T-helper 1 cell treated with Interleukin-12 subunit alpha and Interleukin-12 subunit beta and Interleukin-4 antibody, amounts not matched to agents 30 μg/mL and 1 μg/mL, for 36 hours (primary cell): ENCODE measurements around the gene HOMER2.

Experiments used
- H3K27ac Mint-ChIP-seq: one replicate; pipeline ENCODE4 v1.8.0; 2021; ENCODE audit warnings: mild to moderate bottlenecking, mixed read lengths
- H3K27me3 Mint-ChIP-seq: one replicate; pipeline ENCODE4 v1.8.0; 2021; ENCODE audit warnings: low read depth, mixed read lengths
- H3K36me3 Mint-ChIP-seq: one replicate; pipeline ENCODE4 v1.8.0; 2021; ENCODE audit warnings: low read depth, mixed read lengths
- H3K4me1 Mint-ChIP-seq: one replicate; pipeline ENCODE4 v1.8.0; 2021; ENCODE audit warnings: low read depth, mixed read lengths
- H3K4me3 Mint-ChIP-seq: one replicate; pipeline ENCODE4 v1.8.0; 2021; ENCODE audit warnings: mild to moderate bottlenecking, moderate library complexity, mixed read lengths
- H3K9me3 Mint-ChIP-seq: one replicate; pipeline ENCODE4 v1.8.0; 2021; ENCODE audit warnings: mixed read lengths

Gene HOMER2

GRCh38 chr15:82928711-82929110 lies 23.8 kb downstream of the HOMER2 start:
- Mint-ChIP-seq H3K4me1 (peaks cover 3% of the 10 kb centered on the region), H3K4me3 (no peak overlapping the region), H3K9me3 (no peaks in the 10 kb centered on the region), H3K27me3 (peaks cover 5% of the 10 kb centered on the region), H3K27ac (no peak overlapping the region), H3K36me3 (no peaks in the 10 kb centered on the region)

GRCh38 chr15:82923744-82924143 lies 28.8 kb downstream of the HOMER2 start:
- no peaks in the 10 kb centered on the region for H3K36me3 Mint-ChIP-seq
- H3K4me1 Mint-ChIP-seq, result no peaks in the 10 kb centered on the region
- H3K9me3 Mint-ChIP-seq, result no peaks in the 10 kb centered on the region
- peaks cover 17% of the 10 kb centered on the region for H3K27me3 Mint-ChIP-seq
- no peak overlapping the region for H3K27ac Mint-ChIP-seq
- no peak overlapping the region for H3K4me3 Mint-ChIP-seq

GRCh38 chr15:82922737-82923136 lies 29.8 kb downstream of the HOMER2 start:
- no peak overlapping the region for H3K27ac Mint-ChIP-seq
- H3K4me1 Mint-ChIP-seq, result no peaks in the 10 kb centered on the region
- no peak overlapping the region for H3K4me3 Mint-ChIP-seq
- H3K27me3 Mint-ChIP-seq, result peaks cover 17% of the 10 kb centered on the region
- no peaks in the 10 kb centered on the region for H3K9me3 Mint-ChIP-seq
- H3K36me3 Mint-ChIP-seq, result no peaks in the 10 kb centered on the region

GRCh38 chr15:82921939-82922338 lies 30.6 kb downstream of the HOMER2 start:
- Mint-ChIP-seq H3K4me3 (no peak overlapping the region), H3K36me3 (no peaks in the 10 kb centered on the region), H3K27me3 (peaks cover 17% of the 10 kb centered on the region), H3K9me3 (no peaks in the 10 kb centered on the region), H3K4me1 (no peaks in the 10 kb centered on the region), H3K27ac (no peak overlapping the region)

GRCh38 chr15:82921242-82921641 lies 31.3 kb downstream of the HOMER2 start:
- Mint-ChIP-seq H3K27ac (no peak overlapping the region), H3K4me1 (no peaks in the 10 kb centered on the region), H3K27me3 (peaks cover 17% of the 10 kb centered on the region), H3K36me3 (no peaks in the 10 kb centered on the region), H3K9me3 (no peaks in the 10 kb centered on the region), H3K4me3 (no peak overlapping the region)

GRCh38 chr15:82919231-82919886 lies 33.2 kb downstream of the HOMER2 start:
- H3K4me1 Mint-ChIP-seq, result no peaks in the 10 kb centered on the region
- H3K36me3 Mint-ChIP-seq, result no peaks in the 10 kb centered on the region
- H3K4me3 Mint-ChIP-seq, result no peak overlapping the region
- peaks cover 16% of the 10 kb centered on the region for H3K27me3 Mint-ChIP-seq
- no peak overlapping the region for H3K27ac Mint-ChIP-seq
- no peaks in the 10 kb centered on the region for H3K9me3 Mint-ChIP-seq

- Mint-ChIP-seq H3K9me3 (no peaks in the 10 kb centered on the region), H3K4me1 (no peaks in the 10 kb centered on the region), H3K27ac (no peak overlapping the region), H3K36me3 (no peaks in the 10 kb centered on the region), H3K4me3 (no peak overlapping the region), H3K27me3 (peaks cover 17% of the 10 kb centered on the region)
Observed at GRCh38 chr15:82918607-82919230, 33.8 kb downstream of the HOMER2 start.

GRCh38 chr15:82918162-82918561 lies 34.4 kb downstream of the HOMER2 start:
- no peaks in the 10 kb centered on the region for H3K9me3 Mint-ChIP-seq
- H3K36me3 Mint-ChIP-seq, result no peaks in the 10 kb centered on the region

GRCh38 chr15:82917249-82917648 lies 35.3 kb downstream of the HOMER2 start:
- Mint-ChIP-seq H3K4me1 (no peaks in the 10 kb centered on the region), H3K9me3 (no peaks in the 10 kb centered on the region), H3K36me3 (no peaks in the 10 kb centered on the region), H3K27me3 (peaks cover 19% of the 10 kb centered on the region), H3K4me3 (no peak overlapping the region), H3K27ac (no peak overlapping the region)

More at GRCh38 chr15:82918162-82918561, 34.4 kb downstream of the HOMER2 start:
- Mint-ChIP-seq H3K27me3 (peaks cover 22% of the 10 kb centered on the region), H3K4me1 (no peaks in the 10 kb centered on the region), H3K27ac (no peak overlapping the region), H3K4me3 (no peak overlapping the region)

GRCh38 chr15:82916161-82916952 lies 36.2 kb downstream of the HOMER2 start:
- Mint-ChIP-seq H3K27ac (no peak overlapping the region), H3K36me3 (no peaks in the 10 kb centered on the region)

GRCh38 chr15:82914396-82914795 lies 38.1 kb downstream of the HOMER2 start:
- Mint-ChIP-seq H3K27ac (no peak overlapping the region), H3K27me3 (peaks cover 12% of the 10 kb centered on the region)

More at GRCh38 chr15:82916161-82916952, 36.2 kb downstream of the HOMER2 start:
- H3K9me3 Mint-ChIP-seq, result no peaks in the 10 kb centered on the region
- H3K4me1 Mint-ChIP-seq, result no peaks in the 10 kb centered on the region
- H3K27me3 Mint-ChIP-seq, result peaks cover 19% of the 10 kb centered on the region
- no peak overlapping the region for H3K4me3 Mint-ChIP-seq

GRCh38 chr15:82911458-82911857 lies 41.1 kb downstream of the HOMER2 start:
- H3K4me3 Mint-ChIP-seq, result no peak overlapping the region

More at GRCh38 chr15:82914396-82914795, 38.1 kb downstream of the HOMER2 start:
- no peak overlapping the region for H3K4me3 Mint-ChIP-seq
- H3K4me1 Mint-ChIP-seq, result peaks cover 2% of the 10 kb centered on the region
- H3K36me3 Mint-ChIP-seq, result no peaks in the 10 kb centered on the region
- H3K9me3 Mint-ChIP-seq, result peaks cover 1% of the 10 kb centered on the region

GRCh38 chr15:82910721-82911120 lies 41.8 kb downstream of the HOMER2 start:
- no peak overlapping the region for H3K4me3 Mint-ChIP-seq
- peaks cover 2% of the 10 kb centered on the region for H3K4me1 Mint-ChIP-seq
- H3K9me3 Mint-ChIP-seq, result peaks cover 12% of the 10 kb centered on the region
- H3K27me3 Mint-ChIP-seq, result peaks cover 28% of the 10 kb centered on the region
- no peaks in the 10 kb centered on the region for H3K36me3 Mint-ChIP-seq
- H3K27ac Mint-ChIP-seq, result no peak overlapping the region

More at GRCh38 chr15:82911458-82911857, 41.1 kb downstream of the HOMER2 start:
- no peaks in the 10 kb centered on the region for H3K36me3 Mint-ChIP-seq
- peaks cover 24% of the 10 kb centered on the region for H3K27me3 Mint-ChIP-seq
- H3K9me3 Mint-ChIP-seq, result peaks cover 12% of the 10 kb centered on the region
- H3K4me1 Mint-ChIP-seq, result peaks cover 2% of the 10 kb centered on the region
- H3K27ac Mint-ChIP-seq, result no peak overlapping the region

- H3K36me3 Mint-ChIP-seq, result no peaks in the 10 kb centered on the region
- no peak overlapping the region for H3K27ac Mint-ChIP-seq
- H3K4me1 Mint-ChIP-seq, result peaks cover 2% of the 10 kb centered on the region
- no peak overlapping the region for H3K4me3 Mint-ChIP-seq
- H3K27me3 Mint-ChIP-seq, result peaks cover 24% of the 10 kb centered on the region
- H3K9me3 Mint-ChIP-seq, result peaks cover 12% of the 10 kb centered on the region
Observed at GRCh38 chr15:82909080-82909815, 43.3 kb downstream of the HOMER2 start.
